ENCODE data around the gene KCNK15.

The KCNK15 gene

GRCh38 chr20:44717986-44718385 lies 27.7 kb upstream of the KCNK15 start:
- TF ChIP-seq CTCF (conservative IDR thresholded peaks at IDR 0.05; ENCODE audit: low read depth, low read length): no peak; the same call in 1 of the 2 replicates
- H2AFZ ChIP-seq (ENCODE audit: low read depth): no peak overlapping the region
- H3K79me2 ChIP-seq (ENCODE audit: insufficient read depth, low read depth): no peaks in the 10 kb centered on the region
- no peak overlapping the region for H3K9ac ChIP-seq
- H4K20me1 ChIP-seq (ENCODE audit: insufficient read depth): no peaks in the 10 kb centered on the region
- H3K4me2 ChIP-seq: no peak overlapping the region
- H3K4me3 ChIP-seq (IDR thresholded peaks at IDR 0.05; ENCODE audit: insufficient read depth, low read depth, low read length): no peak overlapping the region
- no peaks in the 10 kb centered on the region for H3K36me3 ChIP-seq (ENCODE audit: insufficient read depth)
- peaks cover 50% of the 10 kb centered on the region for H3K27me3 ChIP-seq (ENCODE audit: insufficient read depth, low read depth)
- H3K4me1 ChIP-seq (ENCODE audit: low read depth, poor library complexity, severe bottlenecking): peaks cover 12% of the 10 kb centered on the region
- no peak overlapping the region for H3K27ac ChIP-seq

- no peaks in the 10 kb centered on the region for H3K36me3 ChIP-seq (ENCODE audit: insufficient read depth)
- H3K4me2 ChIP-seq: no peak overlapping the region
- peaks cover 32% of the 10 kb centered on the region for H3K27me3 ChIP-seq (ENCODE audit: insufficient read depth, low read depth)
- no peak overlapping the region for H3K4me3 ChIP-seq (IDR thresholded peaks at IDR 0.05; ENCODE audit: insufficient read depth, low read depth, low read length)
- no peak overlapping the region for H3K9ac ChIP-seq
- H3K79me2 ChIP-seq (ENCODE audit: insufficient read depth, low read depth): no peaks in the 10 kb centered on the region
- no peak overlapping the region for H3K27ac ChIP-seq
- H2AFZ ChIP-seq (ENCODE audit: low read depth): no peak overlapping the region
- no peaks in the 10 kb centered on the region for H4K20me1 ChIP-seq (ENCODE audit: insufficient read depth)
- peaks cover 21% of the 10 kb centered on the region for H3K4me1 ChIP-seq (ENCODE audit: low read depth, poor library complexity, severe bottlenecking)
- no peak for TF ChIP-seq CTCF (conservative IDR thresholded peaks at IDR 0.05; ENCODE audit: low read depth, low read length)
Observed at GRCh38 chr20:44719841-44720240, 25.8 kb upstream of the KCNK15 start.

- no peaks in the 10 kb centered on the region for H4K20me1 ChIP-seq (ENCODE audit: insufficient read depth)
- no peak overlapping the region for H3K27ac ChIP-seq
- no peak overlapping the region for H3K4me2 ChIP-seq
- TF ChIP-seq CTCF (conservative IDR thresholded peaks at IDR 0.05; ENCODE audit: low read depth, low read length): no peak
- no peak overlapping the region for H2AFZ ChIP-seq (ENCODE audit: low read depth)
- H3K36me3 ChIP-seq (ENCODE audit: insufficient read depth): no peaks in the 10 kb centered on the region
- H3K9ac ChIP-seq: no peak overlapping the region
- peaks cover 24% of the 10 kb centered on the region for H3K4me1 ChIP-seq (ENCODE audit: low read depth, poor library complexity, severe bottlenecking)
- H3K4me3 ChIP-seq (IDR thresholded peaks at IDR 0.05; ENCODE audit: insufficient read depth, low read depth, low read length): no peak overlapping the region
- no peaks in the 10 kb centered on the region for H3K79me2 ChIP-seq (ENCODE audit: insufficient read depth, low read depth)
- H3K27me3 ChIP-seq (ENCODE audit: insufficient read depth, low read depth): peaks cover 24% of the 10 kb centered on the region
Observed at GRCh38 chr20:44720621-44720996, 25.1 kb upstream of the KCNK15 start.

GRCh38 chr20:44720997-44721784 lies 24.5 kb upstream of the KCNK15 start:
- Histone ChIP-seq H3K4me2 (no peak overlapping the region), H3K27me3 (ENCODE audit: insufficient read depth, low read depth) (peaks cover 18% of the 10 kb centered on the region; the same call in 1 of the 2 replicates), H3K4me1 (ENCODE audit: low read depth, poor library complexity, severe bottlenecking) (peaks cover 28% of the 10 kb centered on the region), H3K27ac (no peak overlapping the region), H4K20me1 (ENCODE audit: insufficient read depth) (no peaks in the 10 kb centered on the region), H3K4me3 (IDR thresholded peaks at IDR 0.05; ENCODE audit: insufficient read depth, low read depth, low read length) (no peak overlapping the region), H3K79me2 (ENCODE audit: insufficient read depth, low read depth) (no peaks in the 10 kb centered on the region), H3K36me3 (ENCODE audit: insufficient read depth) (no peaks in the 10 kb centered on the region), H3K9ac (no peak overlapping the region), H2AFZ (ENCODE audit: low read depth) (no peak overlapping the region)
- TF ChIP-seq CTCF (conservative IDR thresholded peaks at IDR 0.05; ENCODE audit: low read depth, low read length): no peak

Measured in KMS-11 (cell line).